HG03064 (cell line): Measurements from ENCODE around the gene FERD3L.
"Not testable (repeated sequence)": the region's sequence is repeated elsewhere in the genome, so short reads cannot be mapped to it uniquely, and the experiment has no call there.

ENCODE experiments used
- ATAC-seq: cut with Tn5 transposase; IDR thresholded peaks from one replicate; pipeline ENCODE4 v1.9.1; 2021; ENCODE audit warnings: low read depth; ENCODE audit not compliant: unreplicated experiment

The FERD3L gene, protein sequence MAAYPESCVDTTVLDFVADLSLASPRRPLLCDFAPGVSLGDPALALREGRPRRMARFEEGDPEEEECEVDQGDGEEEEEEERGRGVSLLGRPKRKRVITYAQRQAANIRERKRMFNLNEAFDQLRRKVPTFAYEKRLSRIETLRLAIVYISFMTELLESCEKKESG

DNA sequence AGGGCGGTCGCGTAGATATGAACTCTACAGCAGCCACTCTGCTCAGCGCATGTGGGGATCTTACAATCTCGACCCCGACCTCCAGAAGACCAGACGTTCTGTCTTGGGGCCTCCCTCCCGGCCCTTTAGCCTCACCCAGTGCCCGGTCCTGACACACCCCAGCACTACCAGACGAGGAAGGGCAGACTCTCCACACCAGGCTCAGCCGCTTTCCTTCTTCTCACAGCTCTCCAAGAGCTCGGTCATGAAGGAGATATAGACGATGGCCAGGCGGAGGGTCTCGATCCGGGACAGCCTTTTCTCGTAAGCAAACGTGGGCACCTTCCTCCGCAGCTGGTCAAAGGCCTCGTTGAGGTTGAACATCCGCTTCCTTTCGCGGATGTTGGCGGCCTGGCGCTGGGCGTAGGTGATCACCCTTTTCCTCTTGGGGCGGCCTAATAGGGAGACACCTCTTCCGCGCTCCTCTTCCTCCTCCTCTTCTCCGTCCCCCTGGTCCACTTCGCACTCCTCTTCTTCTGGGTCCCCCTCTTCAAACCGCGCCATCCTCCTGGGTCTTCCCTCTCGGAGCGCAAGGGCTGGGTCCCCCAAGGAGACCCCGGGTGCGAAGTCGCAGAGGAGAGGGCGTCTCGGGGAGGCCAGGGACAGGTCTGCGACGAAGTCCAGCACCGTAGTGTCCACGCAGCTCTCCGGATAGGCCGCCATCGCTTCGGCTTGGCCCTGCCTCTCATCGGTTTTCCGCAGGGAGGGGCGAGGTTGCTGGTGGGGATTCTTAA is at the start of gene FERD3L:
FERD3L (minus strand) TSS at position 761 of the 773 bp plus-strand sequence; CDS start at position 702, 59 bp downstream.
- ATAC-seq = no peak

DNA sequence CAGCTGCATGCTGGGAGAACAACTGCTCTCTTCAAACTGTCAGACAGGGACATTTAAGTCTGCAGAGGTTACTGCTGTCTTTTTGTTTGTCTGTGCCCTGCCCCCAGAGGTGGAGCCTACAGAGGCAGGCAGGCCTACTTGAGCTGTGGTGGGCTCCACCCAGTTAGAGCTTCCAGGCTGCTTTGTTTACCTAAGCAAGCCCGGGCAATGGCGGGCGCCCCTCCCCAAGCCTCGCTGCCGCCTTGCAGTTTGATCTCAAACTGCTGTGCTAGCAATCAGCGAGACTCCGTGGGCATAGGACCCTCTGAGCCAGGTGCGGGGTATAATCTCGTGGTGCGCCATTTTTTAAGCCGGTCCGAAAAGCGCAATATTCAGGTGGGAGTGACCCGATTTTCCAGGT is 49.2 kb upstream of the FERD3L start:
- not testable (repeated sequence) for ATAC-seq

DNA sequence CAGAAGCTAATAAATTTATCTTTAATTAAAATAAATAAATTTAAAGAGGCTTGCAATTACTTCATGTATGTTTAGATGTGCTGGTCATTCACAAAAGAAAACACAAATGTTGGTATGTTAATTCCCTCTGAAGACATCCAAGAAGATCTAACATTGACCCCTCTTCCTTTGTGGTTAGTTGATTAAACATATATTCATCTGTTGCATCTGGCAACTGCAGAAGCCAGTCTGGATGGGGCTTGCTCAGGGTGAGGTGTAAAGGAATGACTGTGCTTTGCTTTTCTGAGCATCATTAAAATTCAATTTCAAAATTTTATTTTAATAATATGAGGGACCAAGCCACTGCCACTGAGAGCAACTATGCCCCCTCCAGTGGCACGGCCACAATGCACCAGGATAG is 36.4 kb upstream of the FERD3L start:
- ATAC-seq = no peak

GRCh38 chr7:19178595-19178994 is 33.4 kb upstream of the FERD3L start:
- no peak for ATAC-seq

DNA sequence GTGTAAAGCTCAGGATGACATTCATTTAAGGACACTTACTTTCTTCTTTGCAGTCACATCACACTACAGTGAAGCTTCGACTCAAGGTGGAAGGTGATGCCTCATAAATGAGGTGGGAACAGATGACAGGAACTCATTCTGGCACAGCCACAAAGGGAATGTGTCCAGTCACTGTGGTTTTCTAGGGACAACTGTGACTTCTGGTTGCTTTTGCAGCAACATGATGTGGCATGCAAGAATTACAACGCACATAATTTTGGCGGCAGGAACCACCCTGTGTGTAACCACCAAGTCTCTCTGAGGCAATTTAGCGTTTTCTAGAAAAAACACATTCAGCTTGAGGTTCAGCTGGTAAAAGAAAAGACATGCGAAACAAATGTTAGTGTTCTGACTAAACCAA is 32.0 kb upstream of the FERD3L start:
- no peak for ATAC-seq

DNA sequence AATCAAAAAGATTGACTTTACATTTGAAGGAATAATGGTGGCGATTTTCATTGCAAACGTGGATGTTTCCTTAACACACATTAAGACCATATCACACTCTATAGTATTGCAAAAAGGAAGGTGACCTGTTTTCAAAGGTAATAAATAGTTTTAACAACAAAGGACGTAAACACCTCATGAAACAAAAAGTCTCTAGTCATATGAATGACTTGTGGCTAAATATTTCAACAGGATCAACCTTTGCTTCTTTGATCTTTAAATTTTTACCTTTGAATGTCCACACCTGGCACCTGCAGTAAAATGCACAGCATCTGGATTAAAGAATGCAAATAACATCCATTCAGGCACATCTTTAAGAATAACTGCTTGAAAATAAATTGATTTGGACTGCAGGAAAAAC is 30.0 kb upstream of the FERD3L start:
- no peak for ATAC-seq

- ATAC-seq = no peak
Measured at GRCh38 chr7:19161671-19162070, 16.4 kb upstream of the FERD3L start.

DNA sequence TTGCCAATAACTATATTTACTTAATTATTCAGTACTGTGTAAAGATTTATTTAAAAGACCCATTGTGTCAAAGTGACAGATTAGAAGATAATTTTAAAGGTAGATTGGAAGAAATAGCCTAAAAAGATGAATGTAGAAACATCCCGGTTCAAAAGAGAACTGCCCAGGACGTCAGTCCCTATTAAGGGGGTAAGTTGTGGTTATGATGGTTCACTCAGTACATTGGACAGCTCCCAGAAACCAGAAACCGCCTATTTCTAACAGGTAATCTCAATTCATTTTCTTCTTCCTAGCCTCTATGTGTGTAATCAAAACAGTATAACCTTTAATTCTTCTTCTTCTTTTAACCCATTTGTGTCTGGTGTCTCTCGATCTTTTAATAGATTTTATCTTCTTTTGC is 1.5 kb upstream of the FERD3L start:
- no peak for ATAC-seq

GRCh38 chr7:19145434-19146115 is 354 bp upstream of the FERD3L start:
- ATAC-seq = no peak

DNA sequence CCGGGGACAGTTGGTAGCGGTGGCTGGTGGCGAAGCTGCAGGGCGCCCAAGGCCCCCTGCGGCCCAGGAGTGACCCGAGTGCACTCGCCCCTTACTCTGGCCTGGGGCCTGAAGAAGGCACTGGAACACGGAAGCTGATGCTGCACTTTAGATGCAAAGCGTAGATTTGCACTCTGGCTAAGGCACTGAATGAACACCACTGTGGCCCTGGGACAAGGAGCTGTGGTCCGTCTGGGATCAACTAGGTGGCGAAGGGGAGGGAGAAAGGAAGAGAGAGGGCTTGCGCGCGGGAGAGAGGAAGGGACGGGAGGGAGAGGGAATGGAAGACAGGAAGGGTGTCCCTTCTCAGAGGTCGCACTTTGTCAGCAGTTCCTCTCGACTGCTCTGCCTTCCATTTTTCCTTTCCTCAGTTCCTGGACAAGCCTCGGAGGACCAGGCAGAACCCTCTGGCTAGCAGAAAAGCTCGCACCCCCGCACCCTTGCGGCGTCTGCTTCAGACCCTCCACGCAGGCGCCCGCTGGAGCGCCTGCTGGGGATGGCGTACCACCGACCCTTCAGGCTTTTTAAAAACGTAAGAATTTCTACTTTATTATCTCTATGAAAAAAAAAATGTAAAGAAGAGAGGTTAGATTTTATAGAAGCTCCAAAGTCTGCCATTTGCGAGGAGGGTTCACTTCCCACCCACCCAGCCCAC is 1.2 kb downstream of the FERD3L start:
- ATAC-seq = no peak

- no peak for ATAC-seq
Measured at GRCh38 chr7:19139706-19140327, 5.4 kb downstream of the FERD3L start.

DNA sequence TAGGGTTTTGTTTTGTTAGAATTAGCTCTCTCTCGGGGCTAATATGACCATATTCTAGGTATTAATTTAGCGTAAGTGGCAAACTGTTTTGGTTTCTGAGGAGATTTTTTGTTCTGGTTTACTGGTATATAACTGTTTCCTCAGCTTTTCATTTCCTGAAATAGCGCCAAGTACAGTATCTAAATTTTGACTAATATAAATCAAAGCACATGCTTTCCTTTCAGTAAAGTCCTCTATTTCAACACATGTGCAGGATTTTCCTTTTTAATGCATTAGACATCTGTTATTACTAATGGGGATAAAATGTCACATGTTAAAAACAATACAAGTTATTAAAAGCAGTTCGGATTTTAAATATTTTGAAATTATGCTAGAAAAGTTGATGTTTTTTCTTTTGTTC is 11.3 kb downstream of the FERD3L start:
- ATAC-seq = no peak

GRCh38 chr7:19133390-19133789 is 11.8 kb downstream of the FERD3L start:
- ATAC-seq = no peak

GRCh38 chr7:19128856-19129255 is 16.4 kb downstream of the FERD3L start:
- no peak for ATAC-seq

GRCh38 chr7:19121977-19122588 is 23.1 kb downstream of the FERD3L start:
- no peak for ATAC-seq

GRCh38 chr7:19119870-19120486 is 25.2 kb downstream of the FERD3L start:
- ATAC-seq = no peak

GRCh38 chr7:19119372-19119771 is 25.8 kb downstream of the FERD3L start:
- ATAC-seq = no peak

DNA sequence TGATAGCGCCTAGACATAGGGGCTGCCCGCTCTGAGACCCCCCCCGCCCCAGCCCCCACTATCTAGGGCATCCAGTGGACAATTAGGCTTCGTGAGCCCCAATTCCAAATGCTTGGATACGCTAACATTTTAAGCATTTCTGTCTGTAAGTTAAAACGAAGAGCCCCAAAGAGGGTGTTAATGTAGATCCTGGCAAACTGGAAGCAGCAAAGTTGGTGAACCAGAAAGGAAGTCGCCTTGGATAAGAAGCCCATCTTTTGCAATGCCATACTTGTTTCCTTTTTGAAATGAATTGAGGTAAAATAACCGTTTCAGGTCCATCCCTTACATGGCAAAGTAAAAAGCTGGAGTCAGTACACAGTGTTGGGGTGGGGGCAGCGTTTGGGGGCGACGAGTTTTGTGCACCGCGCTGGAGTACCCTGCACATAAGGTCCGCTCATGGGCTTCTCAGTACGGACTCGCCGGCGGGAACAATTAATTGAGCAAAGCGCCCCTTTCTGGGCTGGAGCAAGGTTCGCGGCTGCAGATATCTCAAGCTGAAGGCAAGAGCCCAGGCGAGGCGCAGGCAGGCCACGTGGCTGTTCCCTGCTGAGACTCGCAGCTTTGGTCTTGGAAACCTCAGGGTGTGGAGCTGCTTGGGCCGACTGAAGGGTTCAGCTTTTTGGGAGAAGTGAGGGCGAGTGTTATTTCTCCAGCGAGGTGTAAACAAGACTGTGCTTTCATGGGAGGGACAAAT is 26.4 kb downstream of the FERD3L start:
- ATAC-seq = no peak
